ENCODE data around the gene MED27.

The MED27 gene

GRCh38 chr9:132040808-132041207, 38.9 kb downstream of the MED27 start:
- no peak for DNase-seq

DNA sequence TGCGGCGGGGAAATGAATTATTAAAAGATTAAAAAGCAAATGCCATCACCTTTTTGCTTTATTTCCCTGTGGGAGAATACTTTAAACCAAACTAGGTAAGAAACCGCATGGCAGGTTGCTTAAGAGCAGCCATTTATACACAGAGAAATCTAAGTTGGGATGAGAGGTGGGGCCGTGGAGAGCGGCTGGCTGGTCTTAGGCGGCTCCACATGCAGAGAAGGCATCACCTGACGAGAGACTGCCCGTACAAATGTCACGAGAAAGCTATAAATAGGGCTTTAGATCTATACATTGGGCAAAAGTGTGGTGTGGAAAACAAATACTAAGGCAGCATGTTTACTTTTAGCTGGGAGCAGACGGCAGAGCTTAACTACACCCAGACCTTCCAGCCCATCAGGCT, 39.4 kb downstream of the MED27 start:
- no peak for DNase-seq

GRCh38 chr9:132039284-132039683, 40.4 kb downstream of the MED27 start:
- no peak for DNase-seq

GRCh38 chr9:132037458-132037857, 42.2 kb downstream of the MED27 start:
- DNase-seq: no peak

DNA sequence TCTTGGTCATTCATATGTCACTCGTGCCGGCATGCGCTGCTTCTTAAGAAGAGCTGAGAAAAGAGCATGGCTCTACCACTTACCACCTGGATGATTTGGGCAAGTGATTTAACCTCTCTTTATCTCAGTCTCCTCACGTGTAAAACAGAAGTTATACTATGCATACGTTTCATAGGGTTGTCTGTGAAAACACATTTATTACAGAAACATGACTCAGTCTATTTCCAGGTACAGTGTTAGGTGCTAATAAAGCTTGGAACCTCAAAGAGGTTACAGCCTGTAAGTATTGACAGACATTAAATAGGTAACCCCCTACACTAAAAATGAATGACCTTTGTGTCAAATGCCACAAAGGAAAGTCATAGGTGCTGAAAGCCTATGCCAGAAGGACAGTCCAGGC, 43.1 kb downstream of the MED27 start:
- no peak for DNase-seq

- no peak for DNase-seq
These were observed 44.0 kb downstream of the MED27 start for GRCh38 chr9:132035679-132036078.

GRCh38 chr9:132032238-132032950, 47.3 kb downstream of the MED27 start:
- DNase-seq: no peak

DNA sequence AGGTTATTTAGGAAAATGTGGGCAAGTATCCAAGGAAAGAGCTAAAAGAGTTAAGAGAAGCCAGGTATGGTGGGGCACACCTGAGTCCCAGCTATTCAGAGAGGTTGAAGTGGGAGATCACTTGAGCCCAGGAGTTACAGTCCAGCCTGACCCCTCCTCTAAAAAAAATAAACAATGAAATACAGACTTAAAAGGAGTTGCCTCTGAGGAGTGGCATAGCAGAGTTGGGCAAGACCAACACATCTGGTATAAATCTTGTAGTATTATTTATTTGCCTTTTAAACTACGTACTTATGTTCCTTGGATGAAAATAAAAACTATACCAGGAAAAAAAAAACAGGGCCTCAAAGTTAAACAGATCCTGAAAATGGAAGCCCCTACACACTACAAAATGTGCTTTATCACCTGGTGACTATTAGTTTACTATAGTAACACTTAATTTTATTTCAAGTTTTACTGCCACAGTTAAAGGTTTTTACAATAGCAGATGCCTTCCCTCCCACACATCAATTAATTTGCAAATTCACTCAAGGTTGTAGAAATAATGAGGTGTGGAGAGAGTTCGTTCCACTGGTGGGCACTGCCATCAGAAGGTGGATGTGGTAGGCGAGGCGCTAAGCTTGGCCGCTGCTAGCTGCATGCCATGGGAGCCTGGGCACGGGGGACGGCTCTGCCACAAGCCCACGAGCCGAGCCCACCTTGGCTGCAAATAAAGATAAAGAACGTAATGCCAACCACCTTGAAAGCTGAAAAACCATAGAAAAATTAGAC, 48.0 kb downstream of the MED27 start:
- DNase-seq: no peak

GRCh38 chr9:132030626-132031325, 48.9 kb downstream of the MED27 start:
- no peak for DNase-seq

DNA sequence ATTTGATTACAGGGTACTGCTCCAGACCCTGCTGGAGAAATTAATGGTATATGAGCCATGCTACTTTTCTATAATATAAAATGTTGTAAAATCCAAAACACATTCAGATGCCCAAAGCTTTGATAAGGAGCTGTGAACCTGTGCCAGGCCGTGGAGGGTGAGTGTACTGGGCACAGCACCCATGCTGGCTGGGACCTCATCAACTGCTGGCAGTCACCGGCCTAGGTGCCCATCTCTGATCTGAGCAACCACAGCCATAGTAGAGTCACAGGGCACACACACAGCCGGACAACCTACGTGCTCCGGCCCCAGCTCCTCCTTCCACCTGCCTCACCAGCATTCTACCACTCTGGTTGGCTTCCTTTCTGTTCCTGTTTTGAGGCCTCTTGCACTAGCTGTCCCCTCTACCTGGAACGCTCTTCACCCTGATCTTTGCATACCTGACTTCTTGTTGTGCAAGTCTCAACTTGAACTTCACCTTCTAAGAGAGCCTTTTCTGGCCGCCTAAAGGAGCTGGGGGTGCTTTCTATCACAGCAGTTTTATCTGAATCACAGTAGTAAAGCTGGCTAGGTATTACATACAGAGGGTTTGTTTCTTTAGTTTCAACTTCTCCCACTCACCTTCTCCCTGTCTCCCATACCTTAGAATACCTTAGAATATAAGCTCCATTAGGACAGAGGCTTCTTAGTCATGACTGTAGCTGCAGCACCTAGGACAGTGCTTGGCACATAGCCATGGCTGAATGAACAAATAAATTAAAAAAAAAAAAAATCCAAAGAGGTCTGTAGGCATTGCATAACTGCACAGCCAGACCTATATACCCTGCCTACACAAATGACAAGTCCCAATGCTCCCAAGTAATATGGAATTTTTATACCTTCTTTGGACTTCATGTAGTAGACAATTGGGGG, 51.7 kb downstream of the MED27 start:
- DNase-seq: no peak

DNA sequence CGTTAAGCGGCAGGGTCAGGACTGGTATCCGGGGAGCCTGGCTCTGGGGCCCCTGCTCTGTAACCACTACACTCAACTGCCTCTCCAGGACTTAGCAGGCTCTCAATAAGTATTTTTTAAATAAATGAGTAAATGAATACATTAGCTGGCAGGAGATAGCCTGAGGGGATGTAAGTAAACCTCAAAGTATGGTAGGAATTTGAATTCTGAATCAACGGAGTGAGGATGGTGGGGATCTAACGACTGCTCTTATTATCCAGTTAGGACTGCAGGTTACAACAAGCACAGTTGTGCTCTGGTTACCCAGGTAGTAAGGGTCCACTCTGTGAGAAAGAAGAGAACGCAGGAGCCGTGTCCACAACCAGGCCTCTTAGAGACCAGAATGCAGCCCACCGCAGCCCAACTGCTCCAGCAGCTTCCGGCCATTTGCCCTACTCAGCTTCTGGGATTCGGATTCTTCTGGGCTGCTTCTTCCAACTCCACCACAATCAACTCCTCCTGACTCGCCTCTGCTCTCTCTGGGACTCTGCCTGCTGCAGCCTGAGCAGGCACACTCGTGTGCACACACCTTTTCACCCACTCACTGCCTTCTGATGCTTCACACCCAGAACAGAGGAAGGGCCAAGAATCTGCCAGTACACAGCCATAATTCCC, 52.6 kb downstream of the MED27 start:
- DNase-seq: no peak

DNA sequence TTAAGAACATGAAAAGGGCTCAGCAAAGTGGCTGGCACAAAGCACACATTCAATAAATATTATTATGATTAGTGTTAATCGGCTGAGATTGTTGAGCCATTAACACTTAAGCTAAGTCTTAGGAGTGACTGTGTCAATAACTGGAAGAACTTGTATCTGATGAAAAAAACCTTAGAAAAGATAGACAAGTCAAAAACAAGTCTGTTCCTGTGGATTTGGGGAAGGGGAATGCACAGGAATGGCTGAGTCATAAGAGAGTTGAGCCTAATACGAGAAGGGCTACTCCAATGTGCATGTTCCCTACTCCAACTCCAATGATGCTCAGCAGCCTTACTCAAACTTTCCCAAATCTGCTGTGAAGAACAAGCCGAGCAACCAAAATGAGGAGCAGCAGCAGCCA, 53.9 kb downstream of the MED27 start:
- DNase-seq: no peak

- DNase-seq: no peak
These were observed 55.1 kb downstream of the MED27 start for GRCh38 chr9:132024589-132024988.

GRCh38 chr9:132023419-132024180, 56.1 kb downstream of the MED27 start:
- no peak for DNase-seq

- no peak for DNase-seq
These were observed 58.7 kb downstream of the MED27 start for GRCh38 chr9:132020820-132021510.

DNA sequence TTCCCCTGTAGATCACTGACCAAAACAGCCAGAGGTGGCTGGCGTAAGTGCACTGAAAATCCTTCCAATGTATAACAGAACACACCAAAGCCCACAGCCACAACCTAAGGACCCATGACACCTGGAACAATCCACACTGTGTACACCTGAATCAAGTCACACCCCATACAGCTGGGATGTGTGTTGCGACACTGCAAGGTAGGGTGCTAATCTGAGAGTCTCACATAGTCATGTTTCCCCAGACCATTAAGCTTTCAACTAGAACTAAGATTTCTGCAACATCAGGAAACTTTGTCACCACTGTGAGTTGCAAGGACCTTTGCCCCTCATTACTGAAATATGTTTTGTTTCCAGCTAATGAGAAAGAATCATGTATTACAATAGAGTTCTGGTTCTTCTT, 59.4 kb downstream of the MED27 start:
- no peak for DNase-seq

DNA sequence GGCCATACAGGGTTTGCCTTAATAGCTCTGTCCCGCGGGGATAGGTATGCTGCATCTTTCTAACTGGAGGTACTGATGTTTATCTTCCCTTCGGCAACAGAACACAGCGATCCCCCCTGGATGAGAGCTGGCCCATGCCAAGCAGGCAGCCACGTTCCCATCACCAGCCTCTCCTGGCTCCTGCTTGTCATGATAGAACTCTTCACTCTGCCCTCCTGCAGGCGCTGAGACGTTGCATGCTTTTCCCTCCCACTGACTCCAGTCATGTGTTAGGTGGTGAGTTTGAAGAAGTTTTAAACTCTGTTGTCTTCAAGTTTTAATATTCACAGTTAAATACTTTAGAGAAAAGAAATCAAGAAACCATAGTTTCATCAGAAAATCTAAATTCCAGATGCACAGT, 60.0 kb downstream of the MED27 start:
- no peak for DNase-seq

DNA sequence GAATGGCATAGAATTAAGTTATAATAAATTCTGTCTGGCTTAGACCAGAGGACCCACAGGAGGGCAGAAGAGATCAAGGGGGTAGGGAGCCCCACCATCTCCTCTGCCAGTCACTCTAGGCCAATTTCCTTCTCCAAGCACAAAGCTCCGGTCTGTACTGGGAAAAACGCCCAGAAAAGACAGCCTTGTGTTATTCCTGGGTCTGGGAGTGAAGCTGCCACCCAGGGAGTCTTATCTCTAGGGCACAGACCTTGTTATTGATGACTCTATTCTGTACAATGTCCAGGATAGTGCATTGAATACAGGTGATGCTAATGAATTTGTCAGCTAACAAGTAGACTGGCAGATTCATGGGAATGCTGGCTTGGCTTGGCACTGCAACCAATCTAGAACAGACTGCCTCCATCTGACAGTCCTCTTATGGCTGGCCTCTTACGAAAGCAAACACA, 60.7 kb downstream of the MED27 start:
- DNase-seq: no peak

DNA sequence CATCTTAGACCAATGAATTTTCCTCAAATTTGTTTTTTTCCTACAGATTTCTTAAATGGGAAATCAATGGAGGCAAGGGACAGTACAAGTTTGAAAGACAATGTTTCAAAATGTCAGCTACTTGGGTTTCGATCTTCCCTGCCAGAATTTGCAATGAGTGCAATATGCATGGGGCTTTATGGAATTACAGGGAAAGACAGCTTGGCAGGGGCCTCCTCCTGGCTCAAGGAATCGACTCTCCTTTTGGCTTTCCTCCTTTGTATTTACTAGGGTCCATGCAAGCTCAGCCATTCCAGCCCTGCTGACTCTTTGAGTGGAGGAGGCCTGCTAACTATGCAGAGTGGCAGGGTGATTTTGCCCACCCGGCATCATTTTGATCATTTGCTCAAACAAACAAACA, 63.2 kb downstream of the MED27 start:
- DNase-seq: no peak

DNA sequence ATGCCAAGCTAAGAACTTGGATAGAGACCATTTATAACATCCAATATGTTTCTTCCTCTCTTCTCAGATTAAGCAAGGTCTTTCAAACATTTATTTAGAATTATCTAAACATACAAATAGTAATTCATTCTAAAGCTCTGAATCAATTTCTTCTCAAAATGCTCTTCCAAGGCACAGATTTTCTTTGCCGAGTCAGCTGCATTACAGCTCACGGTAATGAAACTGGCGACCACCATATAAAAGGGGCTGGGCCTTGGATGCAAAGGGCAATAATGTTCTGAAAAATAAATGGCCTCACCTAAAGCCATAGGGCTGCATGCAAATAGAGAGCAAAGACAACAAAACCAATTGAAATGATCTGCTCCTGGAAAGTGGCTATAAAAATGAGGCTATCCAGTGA, 63.8 kb downstream of the MED27 start:
- DNase-seq: no peak
